ENCODE measurements around the gene KIF22.

DNA sequence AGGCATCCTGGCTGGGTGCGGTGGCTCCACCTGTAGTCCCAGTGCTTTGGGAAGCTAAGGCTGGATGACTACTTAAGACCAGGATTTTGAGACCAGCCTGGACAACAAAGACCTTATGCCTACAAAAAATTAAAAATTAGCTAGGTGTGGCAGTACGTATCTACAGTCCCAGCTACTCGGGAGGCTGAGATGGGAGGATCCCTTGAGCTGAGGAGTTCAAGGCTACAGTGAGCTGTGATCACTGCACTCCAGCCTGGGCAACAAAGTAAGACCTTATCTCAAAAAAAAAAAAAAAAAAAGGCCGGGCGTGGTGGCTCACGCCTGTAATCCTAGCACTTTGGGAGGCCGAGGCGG is 35.8 kb downstream of the KIF22 start:
- TF ChIP-seq POLR2A (IDR thresholded peaks at IDR 0.05; ENCODE audit: low read depth, low read length) (no peak), POLR2AphosphoS5 (IDR thresholded peaks at IDR 0.05; ENCODE audit: low read depth, low read length) (no peak), TAF1 (IDR thresholded peaks at IDR 0.05; ENCODE audit: borderline replicate concordance, low read depth, low read length) (no peak)

Data from GM12892 (cell line).